Measurements from ENCODE around the gene ENTPD1. TPM values are rescaled to one million over a fixed set of nuclear protein-coding genes. Genes with fewer than 3 reads are reported as not detected.
A peak's percentile ranks its signal among the peaks of the same experiment; 100 is the strongest.

Gene ENTPD1
- total and polyA plus RNA-seq, 3 experiments from 2014 or later = 3.3 to 7.1 (median 6.7) TPM

GRCh38 chr10:95832216-95833041 is 76.5 kb downstream of the ENTPD1 start:
- H3K27ac Mint-ChIP-seq = peak overlapping the region; percentile 80 to 99 (median 90)
- POLR2A ChIA-PET = interaction anchor here (1.5 kb wide), 1 partner anchor 9 kb away, joined by 4 read pairs; no protein-coding TSS in a partner anchor

DNA sequence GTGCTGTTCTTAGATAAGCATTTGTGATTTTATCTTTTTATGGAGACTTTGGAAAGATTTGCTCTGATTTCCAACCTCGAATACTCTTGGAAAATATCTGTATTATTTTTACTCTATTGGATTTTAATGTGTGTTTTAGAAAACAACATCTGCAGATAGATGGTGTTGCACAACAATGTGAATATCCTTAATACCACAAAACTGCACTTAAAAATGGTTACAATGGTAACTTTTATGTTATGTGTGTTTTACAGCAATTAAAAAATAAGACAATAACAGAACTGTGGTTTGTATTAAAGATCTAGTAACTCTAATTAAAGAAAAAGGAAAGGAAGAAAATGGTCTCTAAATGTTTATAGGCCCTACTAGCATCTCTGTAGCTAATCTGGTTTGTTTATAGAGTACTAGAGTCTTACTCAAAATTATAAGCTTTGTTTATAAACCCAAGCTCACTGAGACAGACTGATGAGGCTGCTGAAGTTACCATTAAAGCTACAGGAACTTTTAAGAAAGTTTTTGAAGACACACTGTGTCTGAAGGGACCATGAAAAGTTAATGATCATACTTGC is 77.2 kb downstream of the ENTPD1 start:
- no peak overlapping the region for H3K4me3 Mint-ChIP-seq
- DNase-seq = no peak
- no peaks in the 10 kb centered on the region for H3K9me3 Mint-ChIP-seq
- no peaks in the 10 kb centered on the region for H3K36me3 ChIP-seq (ENCODE audit: insufficient read depth, low read length)
- peak overlapping the region in 6 of 8 donors; percentile 84 to 97 (median 90) for H3K27ac Mint-ChIP-seq
- H3K9me3 ChIP-seq (ENCODE audit: low read length) = no peaks in the 10 kb centered on the region
- peaks cover 36 to 56% (median 37%) of the 10 kb centered on the region in 3 donors for H3K4me1 Mint-ChIP-seq
- POLR2A ChIA-PET = interaction anchor here (0.8 to 1.5 kb wide), 2 partner anchors 8 to 139 kb away, joined by 3 to 4 read pairs; no protein-coding TSS in a partner anchor
- CTCF ChIA-PET = interaction anchor here (2.4 to 4.5 kb wide), 2 partner anchors 9 to 139 kb away, joined by 11 to 29 read pairs; partner anchors contain the start of gene TCTN3
- H3K27ac ChIP-seq (ENCODE audit: low read depth, low read length) = peak overlapping the region; percentile 43
- peaks cover 12% of the 10 kb centered on the region for H3K4me1 ChIP-seq (ENCODE audit: insufficient read depth, low read length)
- H3K4me3 ChIP-seq (ENCODE audit: low read length) = no peak overlapping the region
- peaks cover 0 to 2% (median 0%) of the 10 kb centered on the region in 3 donors for H3K36me3 Mint-ChIP-seq
- no peaks in the 10 kb centered on the region for H3K27me3 Mint-ChIP-seq
- no peaks in the 10 kb centered on the region for H3K27me3 ChIP-seq (ENCODE audit: insufficient read depth, low read length, poor library complexity, severe bottlenecking)

More at GRCh38 chr10:95832216-95833041, 76.5 kb downstream of the ENTPD1 start:
- Histone ChIP-seq H3K27me3 (ENCODE audit: insufficient read depth, low read length, poor library complexity, severe bottlenecking) (no peaks in the 10 kb centered on the region), H3K4me1 (ENCODE audit: insufficient read depth, low read length) (peaks cover 12% of the 10 kb centered on the region), H3K4me3 (ENCODE audit: low read length) (no peak overlapping the region), H3K36me3 (ENCODE audit: insufficient read depth, low read length) (no peaks in the 10 kb centered on the region), H3K9me3 (ENCODE audit: low read length) (no peaks in the 10 kb centered on the region), H3K27ac (ENCODE audit: low read depth, low read length) (peak overlapping the region; percentile 43)
- Mint-ChIP-seq H3K4me3 (peak overlapping the region in 4 of 7 donors; percentile 9 to 75 (median 43)), H3K27me3 (no peaks in the 10 kb centered on the region), H3K36me3 (peaks cover 0 to 2% (median 0%) of the 10 kb centered on the region in 3 donors), H3K9me3 (no peaks in the 10 kb centered on the region), H3K4me1 (peaks cover 31 to 50% (median 32%) of the 10 kb centered on the region in 3 donors)
- CTCF ChIA-PET = interaction anchor here (1.2 to 4.5 kb wide), 3 partner anchors 9 to 138 kb away, joined by 5 to 29 read pairs (median 11); partner anchors contain the start of gene TCTN3
- DNase-seq = peak; percentile 1 to 84 (median 31)

- H3K27me3 ChIP-seq (ENCODE audit: insufficient read depth, low read length, poor library complexity, severe bottlenecking) = no peaks in the 10 kb centered on the region
- Mint-ChIP-seq H3K27ac (peak overlapping the region; percentile 43 to 92 (median 76)), H3K36me3 (peaks cover 0 to 2% (median 0%) of the 10 kb centered on the region in 3 donors), H3K4me1 (peaks cover 37 to 56% (median 37%) of the 10 kb centered on the region in 3 donors), H3K9me3 (no peaks in the 10 kb centered on the region), H3K27me3 (no peaks in the 10 kb centered on the region), H3K4me3 (peak overlapping the region in 1 of 7 donors; percentile 51)
- no peaks in the 10 kb centered on the region for H3K9me3 ChIP-seq (ENCODE audit: low read length)
- H3K4me1 ChIP-seq (ENCODE audit: insufficient read depth, low read length) = peaks cover 12% of the 10 kb centered on the region
- no peak overlapping the region for H3K4me3 ChIP-seq (ENCODE audit: low read length)
- no peaks in the 10 kb centered on the region for H3K36me3 ChIP-seq (ENCODE audit: insufficient read depth, low read length)
- POLR2A ChIA-PET = no interaction called here
- CTCF ChIA-PET = interaction anchor here (4.5 kb wide), 1 partner anchor 140 kb away, joined by 29 read pairs; the partner anchor contains the start of gene TCTN3
- H3K27ac ChIP-seq (ENCODE audit: low read depth, low read length) = no peak overlapping the region
- DNase-seq = peak in 1 of 5 donors; percentile 12
Observed at GRCh38 chr10:95834406-95834805, 78.4 kb downstream of the ENTPD1 start.

DNA sequence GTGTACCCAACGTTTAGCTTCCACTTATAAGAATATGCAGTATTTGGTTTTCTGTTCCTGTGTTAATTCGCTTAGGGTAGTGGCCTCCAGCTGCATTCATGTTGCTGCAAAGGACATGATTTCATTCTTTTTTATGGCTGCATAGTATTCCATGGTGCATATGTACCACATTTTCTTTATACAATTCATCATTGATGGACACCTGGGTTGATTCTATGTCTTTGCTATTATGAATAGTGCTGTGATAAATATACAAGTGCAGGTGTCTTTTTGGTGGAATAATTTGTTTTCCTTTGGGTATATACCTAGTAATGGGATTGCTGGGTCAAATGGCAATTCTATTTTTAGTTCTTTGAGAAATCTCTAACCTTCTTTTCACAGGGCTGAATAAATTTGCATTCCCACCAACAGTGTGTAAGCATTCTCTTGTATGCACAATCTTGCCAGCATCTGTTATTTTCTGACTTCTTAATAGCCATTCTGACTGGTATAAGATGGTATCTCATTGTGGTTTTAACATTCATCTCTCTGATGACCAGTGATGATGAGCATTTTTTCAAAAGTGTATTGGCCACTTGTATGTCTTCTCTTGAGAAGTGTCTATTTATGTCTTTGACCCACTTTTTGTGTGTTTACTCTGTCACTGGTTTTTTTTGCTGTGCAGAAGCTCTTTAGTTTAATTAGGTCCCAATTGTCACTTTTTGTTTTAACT is 79.3 kb downstream of the ENTPD1 start:
- peak overlapping the region in 4 of 8 donors; percentile 24 to 87 (median 66) for H3K27ac Mint-ChIP-seq
- H3K27ac ChIP-seq (ENCODE audit: low read depth, low read length) = no peak overlapping the region

GRCh38 chr10:95835911-95836310 is 79.9 kb downstream of the ENTPD1 start:
- Histone ChIP-seq H3K9me3 (ENCODE audit: low read length) (no peaks in the 10 kb centered on the region), H3K36me3 (ENCODE audit: insufficient read depth, low read length) (no peaks in the 10 kb centered on the region), H3K27me3 (ENCODE audit: insufficient read depth, low read length, poor library complexity, severe bottlenecking) (no peaks in the 10 kb centered on the region), H3K4me1 (ENCODE audit: insufficient read depth, low read length) (peaks cover 12% of the 10 kb centered on the region), H3K27ac (ENCODE audit: low read depth, low read length) (no peak overlapping the region), H3K4me3 (ENCODE audit: low read length) (no peak overlapping the region)
- no peaks in the 10 kb centered on the region for H3K27me3 Mint-ChIP-seq
- no peaks in the 10 kb centered on the region for H3K36me3 Mint-ChIP-seq
- peaks cover 36 to 56% (median 38%) of the 10 kb centered on the region in 3 donors for H3K4me1 Mint-ChIP-seq
- ChIA-PET POLR2A (no interaction called here), CTCF (interaction anchor here (12.0 kb wide), 1 partner anchor 142 kb away, joined by 149 read pairs; the partner anchor contains the start of gene TCTN3)
- H3K27ac Mint-ChIP-seq = peak overlapping the region in 5 of 8 donors; percentile 10 to 83 (median 57)
- DNase-seq = no peak
- H3K9me3 Mint-ChIP-seq = no peaks in the 10 kb centered on the region
- H3K4me3 Mint-ChIP-seq = no peak overlapping the region

More for the DNA sequence above, 79.3 kb downstream of the ENTPD1 start:
- Histone ChIP-seq H3K27me3 (ENCODE audit: insufficient read depth, low read length, poor library complexity, severe bottlenecking) (no peaks in the 10 kb centered on the region), H3K4me3 (ENCODE audit: low read length) (no peak overlapping the region), H3K4me1 (ENCODE audit: insufficient read depth, low read length) (peaks cover 12% of the 10 kb centered on the region), H3K36me3 (ENCODE audit: insufficient read depth, low read length) (no peaks in the 10 kb centered on the region), H3K9me3 (ENCODE audit: low read length) (no peaks in the 10 kb centered on the region)
- no peak for DNase-seq
- Mint-ChIP-seq H3K4me1 (peaks cover 35 to 56% (median 40%) of the 10 kb centered on the region in 3 donors), H3K27me3 (no peaks in the 10 kb centered on the region), H3K36me3 (no peaks in the 10 kb centered on the region), H3K9me3 (no peaks in the 10 kb centered on the region), H3K4me3 (no peak overlapping the region)
- ChIA-PET CTCF (interaction anchor here (4.5 to 12.0 kb wide), 2 partner anchors 141 to 142 kb away, joined by 29 to 149 read pairs; partner anchors contain the start of gene TCTN3), POLR2A (no interaction called here)

- Mint-ChIP-seq H3K9me3 (no peaks in the 10 kb centered on the region), H3K4me1 (peaks cover 34 to 52% (median 35%) of the 10 kb centered on the region in 3 donors), H3K36me3 (no peaks in the 10 kb centered on the region), H3K4me3 (no peak overlapping the region), H3K27ac (peak overlapping the region in 2 of 8 donors; percentile 15 to 62), H3K27me3 (no peaks in the 10 kb centered on the region)
- H3K36me3 ChIP-seq (ENCODE audit: insufficient read depth, low read length) = no peaks in the 10 kb centered on the region
- no peak overlapping the region for H3K27ac ChIP-seq (ENCODE audit: low read depth, low read length)
- POLR2A ChIA-PET = no interaction called here
- DNase-seq = no peak
- H3K9me3 ChIP-seq (ENCODE audit: low read length) = no peaks in the 10 kb centered on the region
- H3K27me3 ChIP-seq (ENCODE audit: insufficient read depth, low read length, poor library complexity, severe bottlenecking) = no peaks in the 10 kb centered on the region
- CTCF ChIA-PET = interaction anchor here (12.0 kb wide), 1 partner anchor 143 kb away, joined by 149 read pairs; the partner anchor contains the start of gene TCTN3
- H3K4me1 ChIP-seq (ENCODE audit: insufficient read depth, low read length) = peaks cover 14% of the 10 kb centered on the region
- H3K4me3 ChIP-seq (ENCODE audit: low read length) = no peak overlapping the region
Observed at GRCh38 chr10:95836610-95837355, 80.8 kb downstream of the ENTPD1 start.

DNA sequence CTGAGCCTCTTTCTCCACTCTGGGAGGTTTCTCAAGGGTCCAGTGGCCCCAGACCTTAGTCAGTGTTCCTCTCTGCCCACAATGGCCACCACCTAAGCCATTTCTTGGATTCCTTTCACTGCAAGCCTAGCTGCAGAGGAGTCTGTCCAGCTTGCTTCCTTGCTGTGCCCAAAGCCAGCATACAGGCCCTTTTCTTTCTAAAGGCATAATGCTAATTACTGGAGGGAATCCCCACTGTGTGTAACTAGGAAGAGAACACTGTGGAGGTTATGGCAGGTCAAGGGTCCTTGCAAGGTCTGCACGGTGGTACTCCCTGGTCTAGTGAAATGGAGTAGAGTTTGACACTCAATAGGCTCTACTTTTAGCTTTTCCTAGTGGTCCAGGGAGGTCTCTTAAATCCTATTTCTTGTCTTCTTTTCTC is 81.4 kb downstream of the ENTPD1 start:
- H3K9me3 ChIP-seq (ENCODE audit: low read length) = no peaks in the 10 kb centered on the region
- no peaks in the 10 kb centered on the region for H3K36me3 Mint-ChIP-seq
- H3K4me3 ChIP-seq (ENCODE audit: low read length) = no peak overlapping the region
- H3K4me3 Mint-ChIP-seq = no peak overlapping the region
- no peaks in the 10 kb centered on the region for H3K27me3 Mint-ChIP-seq
- H3K4me1 ChIP-seq (ENCODE audit: insufficient read depth, low read length) = peaks cover 15% of the 10 kb centered on the region
- peak overlapping the region in 4 of 8 donors; percentile 11 to 62 (median 34) for H3K27ac Mint-ChIP-seq
- ChIA-PET POLR2A (no interaction called here), CTCF (interaction anchor here (12.0 kb wide), 1 partner anchor 144 kb away, joined by 149 read pairs; the partner anchor contains the start of gene TCTN3)
- peaks cover 31 to 48% (median 32%) of the 10 kb centered on the region in 3 donors for H3K4me1 Mint-ChIP-seq
- no peak for DNase-seq
- no peaks in the 10 kb centered on the region for H3K36me3 ChIP-seq (ENCODE audit: insufficient read depth, low read length)
- H3K9me3 Mint-ChIP-seq = no peaks in the 10 kb centered on the region
- H3K27me3 ChIP-seq (ENCODE audit: insufficient read depth, low read length, poor library complexity, severe bottlenecking) = no peaks in the 10 kb centered on the region
- H3K27ac ChIP-seq (ENCODE audit: low read depth, low read length) = no peak overlapping the region

Data from CD8-positive, alpha-beta memory T cell (primary cell).